Esophagus muscularis mucosa (tissue), 3 donors: ENCODE measurements around the gene ADCY5.

Source experiments
- POLR2A ChIP-seq: fragments of 450-650 bp; IDR thresholded peaks from one replicate; pipeline ENCODE4 v1.6.1; 2017; ENCODE audit warnings: antibody characterized with exemption, moderate library complexity, mild to moderate bottlenecking, low read depth
- POLR2AphosphoS5 ChIP-seq, 2 donors: sonication (generic); formaldehyde crosslinking; IDR thresholded peaks; one replicate each; pipeline ENCODE4 v1.6.1; 2017; ENCODE audit warnings: antibody characterized with exemption in 2 of 2
- TF ChIP-seq, protein P1 (sequence below), 3 experiments: fragments of 200-600 bp in 2 of 3; fragments of 450-650 bp in 1 of 3; sonication (generic) in 2 of 3; IDR thresholded peaks; one replicate each; pipeline ENCODE4 v1.5.1; 2017 to 2019; ENCODE audit warnings: antibody characterized with exemption in 3 of 3, mild to moderate bottlenecking in 2 of 3, moderate library complexity in 1 of 3

DNA sequence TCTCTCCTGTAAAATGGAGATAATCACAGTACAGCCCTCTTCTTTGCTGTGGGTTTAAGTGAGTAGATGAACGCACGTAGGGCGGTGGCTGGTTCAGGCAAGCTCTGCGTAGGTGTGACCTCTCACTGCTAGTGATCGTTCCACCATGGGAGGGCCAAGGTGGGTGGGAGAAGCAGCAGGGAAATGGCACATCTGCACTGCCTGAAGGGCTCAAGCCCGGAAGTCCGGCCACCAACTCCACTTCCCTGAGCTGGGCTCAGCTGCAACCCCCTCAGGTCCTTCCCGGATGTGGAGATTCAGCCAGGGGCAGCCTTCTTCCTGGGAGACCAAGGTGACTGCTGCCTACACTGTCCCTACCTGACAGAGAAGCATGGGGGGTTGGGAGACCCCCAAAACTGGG, 102.9 kb downstream of the ADCY5 start:
- TF ChIP-seq, protein P1, sequence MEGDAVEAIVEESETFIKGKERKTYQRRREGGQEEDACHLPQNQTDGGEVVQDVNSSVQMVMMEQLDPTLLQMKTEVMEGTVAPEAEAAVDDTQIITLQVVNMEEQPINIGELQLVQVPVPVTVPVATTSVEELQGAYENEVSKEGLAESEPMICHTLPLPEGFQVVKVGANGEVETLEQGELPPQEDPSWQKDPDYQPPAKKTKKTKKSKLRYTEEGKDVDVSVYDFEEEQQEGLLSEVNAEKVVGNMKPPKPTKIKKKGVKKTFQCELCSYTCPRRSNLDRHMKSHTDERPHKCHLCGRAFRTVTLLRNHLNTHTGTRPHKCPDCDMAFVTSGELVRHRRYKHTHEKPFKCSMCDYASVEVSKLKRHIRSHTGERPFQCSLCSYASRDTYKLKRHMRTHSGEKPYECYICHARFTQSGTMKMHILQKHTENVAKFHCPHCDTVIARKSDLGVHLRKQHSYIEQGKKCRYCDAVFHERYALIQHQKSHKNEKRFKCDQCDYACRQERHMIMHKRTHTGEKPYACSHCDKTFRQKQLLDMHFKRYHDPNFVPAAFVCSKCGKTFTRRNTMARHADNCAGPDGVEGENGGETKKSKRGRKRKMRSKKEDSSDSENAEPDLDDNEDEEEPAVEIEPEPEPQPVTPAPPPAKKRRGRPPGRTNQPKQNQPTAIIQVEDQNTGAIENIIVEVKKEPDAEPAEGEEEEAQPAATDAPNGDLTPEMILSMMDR (IDR thresholded peaks at IDR 0.05): no peak
- no peak for TF ChIP-seq POLR2A
- no peak for TF ChIP-seq POLR2AphosphoS5 (IDR thresholded peaks at IDR 0.05)
